Effector memory CD4-positive, alpha-beta T cell (primary cell): Measurements from ENCODE around the gene MYCBPAP.

Experiments
- DNase-seq, 3 donors: peaks; one replicate each; pipeline ENCODE4 v3.0.0-alpha.2; 2020
- H3K27ac ChIP-seq: 2 replicates; pipeline ENCODE4 v1.7.0; 2013; ENCODE audit warnings: mild to moderate bottlenecking, low read length, moderate library complexity; ENCODE audit not compliant: insufficient read depth, poor library complexity, severe bottlenecking
- H3K27me3 ChIP-seq: replicated peaks from 2 replicates; pipeline ENCODE4 v1.7.0; 2013; ENCODE audit warnings: mild to moderate bottlenecking, low read length; ENCODE audit not compliant: insufficient read depth, control insufficient read depth, poor library complexity, severe bottlenecking
- H3K36me3 ChIP-seq: 2 replicates; pipeline ENCODE4 v1.7.0; 2013; ENCODE audit warnings: mild to moderate bottlenecking, low read length, moderate library complexity; ENCODE audit not compliant: control insufficient read depth, insufficient read depth
- H3K4me1 ChIP-seq: 2 replicates; pipeline ENCODE4 v1.7.0; 2013; ENCODE audit warnings: low read length, mild to moderate bottlenecking; ENCODE audit not compliant: control insufficient read depth, insufficient read depth, poor library complexity, severe bottlenecking
- H3K4me3 ChIP-seq: 2 replicates; pipeline ENCODE4 v1.7.0; 2013; ENCODE audit warnings: low read length, low read depth, mild to moderate bottlenecking; ENCODE audit not compliant: insufficient read depth, poor library complexity, severe bottlenecking
- H3K9me3 ChIP-seq: 2 replicates; pipeline ENCODE4 v1.7.0; 2013; ENCODE audit warnings: mild to moderate bottlenecking, low read length, moderate library complexity; ENCODE audit not compliant: control insufficient read depth

MYCBPAP gene

GRCh38 chr17:50524838-50525237 lies 16.6 kb downstream of the MYCBPAP start:
- Histone ChIP-seq H3K36me3 (no peaks in the 10 kb centered on the region), H3K27ac (no peak overlapping the region), H3K9me3 (no peaks in the 10 kb centered on the region), H3K4me3 (no peak overlapping the region), H3K27me3 (peaks cover 3% of the 10 kb centered on the region), H3K4me1 (no peaks in the 10 kb centered on the region)
- DNase-seq, result no peak

GRCh38 chr17:50527155-50527762 lies 19.0 kb downstream of the MYCBPAP start:
- H3K4me3 ChIP-seq, result no peak overlapping the region
- DNase-seq, result no peak
- peaks cover 19% of the 10 kb centered on the region for H3K27me3 ChIP-seq
- H3K4me1 ChIP-seq, result peaks cover 3% of the 10 kb centered on the region
- H3K27ac ChIP-seq, result no peak overlapping the region
- H3K9me3 ChIP-seq, result no peaks in the 10 kb centered on the region
- H3K36me3 ChIP-seq, result no peaks in the 10 kb centered on the region

DNA sequence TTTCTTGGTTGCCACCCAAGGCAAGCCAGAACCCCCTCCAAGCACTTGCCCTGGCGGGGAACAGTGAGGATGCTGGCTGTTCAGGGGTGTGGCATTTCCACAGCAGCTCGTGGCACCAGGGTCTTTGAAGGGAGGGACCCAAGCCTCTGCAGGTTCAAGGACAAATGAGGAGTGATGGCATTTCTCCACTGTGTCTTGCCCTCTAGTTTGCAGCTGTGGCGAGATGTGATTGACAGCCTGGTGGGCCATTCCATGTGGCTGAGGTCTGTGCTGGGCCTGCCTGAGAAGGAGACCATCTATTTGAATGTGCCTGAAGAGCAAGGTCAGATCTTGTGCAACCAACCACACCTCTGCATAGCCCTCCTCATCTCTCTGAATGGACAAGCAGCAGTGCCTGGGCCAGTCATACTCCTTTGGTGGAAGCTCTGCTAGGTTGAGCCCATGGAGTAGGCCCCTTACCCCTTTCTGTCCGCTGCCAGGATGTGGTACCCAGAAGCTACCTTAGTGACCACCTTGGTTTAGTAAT lies 19.8 kb downstream of the MYCBPAP start:
- no peaks in the 10 kb centered on the region for H3K36me3 ChIP-seq
- H3K4me1 ChIP-seq, result peaks cover 8% of the 10 kb centered on the region
- H3K27ac ChIP-seq, result no peak overlapping the region
- no peak for DNase-seq
- peaks cover 27% of the 10 kb centered on the region for H3K27me3 ChIP-seq
- H3K9me3 ChIP-seq, result no peaks in the 10 kb centered on the region
- no peak overlapping the region for H3K4me3 ChIP-seq

DNA sequence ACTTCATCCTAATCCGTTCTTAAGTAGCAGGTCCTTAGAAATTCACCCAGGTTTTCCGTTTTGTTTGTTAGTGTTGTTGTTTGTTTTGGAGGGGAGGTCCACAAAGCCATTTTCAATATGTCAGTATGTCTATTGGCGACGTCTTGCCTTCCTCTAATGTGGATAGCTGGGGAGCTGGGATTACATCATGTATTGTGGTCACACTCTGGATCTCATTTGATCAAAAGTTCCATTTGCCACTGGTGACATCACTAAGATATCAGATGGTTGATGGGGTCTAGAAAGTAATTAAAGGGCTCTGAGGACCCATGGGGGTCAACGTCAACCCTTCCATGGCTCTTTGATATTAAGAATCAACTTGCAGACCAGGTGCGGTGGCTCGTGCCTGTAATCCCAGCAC lies 21.6 kb downstream of the MYCBPAP start:
- no peaks in the 10 kb centered on the region for H3K36me3 ChIP-seq
- no peak overlapping the region for H3K4me3 ChIP-seq
- DNase-seq, result no peak
- H3K9me3 ChIP-seq, result no peaks in the 10 kb centered on the region
- peaks cover 29% of the 10 kb centered on the region for H3K27me3 ChIP-seq
- H3K4me1 ChIP-seq, result peaks cover 13% of the 10 kb centered on the region
- H3K27ac ChIP-seq, result no peak overlapping the region

DNA sequence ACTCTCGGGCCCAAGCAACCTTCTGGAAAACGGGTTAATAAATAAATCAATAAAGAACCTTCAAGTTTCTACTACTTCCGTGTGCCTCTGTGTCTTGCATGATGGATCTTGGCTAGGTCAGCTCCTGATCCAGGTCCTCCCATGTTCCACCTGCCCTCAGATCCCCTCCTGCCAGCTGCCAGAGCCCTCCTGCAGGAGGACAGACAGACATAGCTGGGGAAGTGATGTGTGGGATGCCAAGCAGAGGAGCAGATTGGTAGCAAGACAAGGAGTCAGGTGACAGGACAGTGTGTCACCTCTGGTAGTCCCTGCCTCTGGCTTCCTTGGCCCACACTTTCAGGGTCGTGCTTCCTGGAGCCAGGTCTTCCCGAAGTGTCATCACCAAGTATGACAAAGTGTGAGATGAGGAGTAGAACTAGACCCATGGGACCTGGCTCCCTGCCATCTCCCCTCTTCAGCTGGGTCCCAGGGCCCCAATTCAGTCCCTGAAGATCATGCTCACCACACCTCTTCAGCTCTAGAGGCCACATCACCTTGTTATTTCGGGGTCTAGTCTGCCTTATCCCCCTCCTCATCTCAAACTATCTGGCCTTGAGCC lies 23.3 kb downstream of the MYCBPAP start:
- peaks cover 29% of the 10 kb centered on the region for H3K27me3 ChIP-seq
- H3K4me3 ChIP-seq, result no peak overlapping the region
- H3K36me3 ChIP-seq, result no peaks in the 10 kb centered on the region
- no peaks in the 10 kb centered on the region for H3K9me3 ChIP-seq
- H3K27ac ChIP-seq, result no peak overlapping the region
- H3K4me1 ChIP-seq, result peaks cover 13% of the 10 kb centered on the region
- DNase-seq, result no peak

DNA sequence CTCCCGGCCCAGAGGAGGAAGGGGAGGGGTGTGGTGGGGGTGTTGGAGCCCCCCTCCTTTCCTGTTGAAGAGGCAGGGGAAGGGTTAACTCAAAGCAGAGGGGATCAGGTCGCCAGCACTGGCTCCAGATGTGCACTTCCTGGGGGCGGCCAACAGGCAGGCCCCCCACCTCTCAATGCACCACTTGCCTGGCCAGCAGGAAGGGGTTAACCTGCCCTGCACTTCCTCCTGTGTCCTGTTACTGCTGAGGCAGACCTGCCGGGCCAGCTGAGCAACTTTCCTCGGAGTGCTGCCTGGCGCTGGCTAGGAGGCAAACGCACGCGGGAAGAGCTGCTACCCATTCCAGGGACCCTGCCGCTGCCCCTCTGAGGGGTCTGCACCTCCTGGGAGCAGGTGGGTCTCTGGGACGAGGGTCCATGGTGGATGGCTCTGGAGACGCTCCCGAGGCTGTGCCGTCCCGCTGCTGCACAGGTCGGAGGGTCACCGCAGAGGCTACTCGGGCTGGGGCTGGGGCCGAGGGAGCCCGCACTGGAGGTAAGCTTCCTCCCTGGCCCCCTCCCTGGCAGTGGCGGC lies 24.3 kb downstream of the MYCBPAP start, which contains the start of gene EPN3:
Gene EPN3, plus strand, starts transcription at position 284 of the 573 bp plus-strand sequence. CDS start 3,822 bp downstream, outside the sequence.
- Histone ChIP-seq H3K4me1 (peaks cover 13% of the 10 kb centered on the region), H3K27me3 (peaks cover 29% of the 10 kb centered on the region), H3K36me3 (no peaks in the 10 kb centered on the region), H3K4me3 (no peak within 1 kb of the TSS), H3K9me3 (no peaks in the 10 kb centered on the region), H3K27ac (no peak within 1 kb of the TSS)
- DNase-seq, result no peak

DNA sequence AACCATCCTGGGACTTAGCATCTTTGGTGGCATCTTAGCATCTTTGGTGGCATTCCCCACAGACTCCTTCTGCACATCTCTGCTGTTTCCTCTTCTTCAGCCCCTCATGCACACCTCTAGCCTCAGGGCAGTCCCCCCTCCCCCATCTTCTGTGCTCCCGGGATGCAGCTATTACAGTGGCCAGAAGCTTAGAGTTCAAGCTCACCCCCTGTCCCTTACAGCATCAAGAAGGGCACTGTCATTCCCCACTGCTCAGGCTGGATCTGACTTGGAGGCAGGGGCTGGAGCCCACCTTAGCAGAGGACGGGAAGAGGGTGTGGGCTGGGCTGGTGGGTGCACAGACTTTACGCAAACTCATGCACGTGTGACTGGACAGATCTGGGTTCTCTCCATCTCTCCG lies 24.9 kb downstream of the MYCBPAP start:
- H3K27me3 ChIP-seq, result peaks cover 29% of the 10 kb centered on the region
- no peaks in the 10 kb centered on the region for H3K9me3 ChIP-seq
- H3K27ac ChIP-seq, result no peak overlapping the region
- DNase-seq, result no peak
- H3K4me3 ChIP-seq, result no peak overlapping the region
- H3K36me3 ChIP-seq, result no peaks in the 10 kb centered on the region
- H3K4me1 ChIP-seq, result peaks cover 13% of the 10 kb centered on the region

DNA sequence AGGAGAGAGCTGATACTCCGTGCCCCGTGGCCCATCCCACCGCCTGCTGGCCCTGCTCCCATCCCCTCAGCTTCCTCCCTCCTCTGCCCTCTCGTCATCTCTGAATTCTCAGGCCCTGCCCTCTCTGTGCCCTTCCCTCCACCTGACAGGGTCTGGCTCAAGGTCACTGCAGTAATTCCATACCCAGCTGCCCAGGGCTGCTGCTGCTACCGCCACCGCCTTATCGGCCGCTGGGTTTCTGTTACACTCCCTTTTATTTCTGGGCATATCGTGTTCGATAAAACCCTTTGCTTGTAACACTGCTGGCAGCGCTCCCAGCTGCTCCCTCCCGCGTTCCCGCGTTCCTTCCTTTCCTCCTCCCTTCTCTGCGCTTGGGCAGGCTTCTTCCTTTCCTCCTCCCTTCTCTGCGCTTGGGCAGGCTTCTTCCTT lies 25.5 kb downstream of the MYCBPAP start:
- H3K27ac ChIP-seq, result no peak overlapping the region
- no peaks in the 10 kb centered on the region for H3K9me3 ChIP-seq
- no peak for DNase-seq
- no peak overlapping the region for H3K4me3 ChIP-seq
- H3K36me3 ChIP-seq, result no peaks in the 10 kb centered on the region
- peaks cover 13% of the 10 kb centered on the region for H3K4me1 ChIP-seq
- peaks cover 26% of the 10 kb centered on the region for H3K27me3 ChIP-seq

DNA sequence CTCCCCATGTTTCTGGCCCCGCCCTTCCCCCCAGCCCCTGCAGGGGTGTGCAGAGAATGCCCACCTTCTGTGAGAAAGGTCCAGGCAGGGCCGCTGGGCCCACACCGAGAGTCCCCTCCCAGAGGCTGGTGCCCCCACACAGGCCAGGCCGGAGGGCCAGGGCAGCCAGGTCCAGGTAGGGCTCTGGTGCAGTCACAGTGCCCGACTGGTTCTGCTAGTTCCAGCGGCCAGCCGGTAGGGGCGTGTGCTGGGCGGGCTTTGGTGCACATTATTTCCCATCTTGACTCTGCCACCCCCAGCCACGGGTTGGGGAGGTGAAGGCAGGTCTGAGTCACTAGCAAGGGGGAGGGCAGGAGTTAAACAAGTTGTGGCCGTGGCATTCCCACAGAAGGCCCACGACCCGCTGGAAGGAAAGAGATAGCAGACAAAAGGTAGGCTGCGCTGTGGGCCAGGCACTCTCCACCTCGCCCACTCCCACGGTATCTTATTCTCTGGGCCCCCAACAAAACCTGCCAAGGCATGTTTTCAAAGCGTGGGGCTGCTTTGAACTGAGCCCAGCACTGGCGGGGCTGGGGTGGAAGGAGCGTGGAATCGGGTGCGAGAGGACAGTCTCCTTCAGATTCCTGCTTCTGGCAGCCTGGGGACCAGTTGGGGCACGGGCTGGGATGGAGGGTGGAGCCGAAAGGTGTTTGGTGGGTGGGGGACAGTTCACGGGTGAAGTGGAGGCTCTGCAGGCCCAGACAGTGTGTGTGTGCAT lies 26.2 kb downstream of the MYCBPAP start:
- Histone ChIP-seq H3K36me3 (no peaks in the 10 kb centered on the region), H3K27ac (no peak overlapping the region), H3K4me1 (peaks cover 13% of the 10 kb centered on the region), H3K9me3 (no peaks in the 10 kb centered on the region), H3K27me3 (peaks cover 26% of the 10 kb centered on the region), H3K4me3 (no peak overlapping the region)
- DNase-seq, result no peak

DNA sequence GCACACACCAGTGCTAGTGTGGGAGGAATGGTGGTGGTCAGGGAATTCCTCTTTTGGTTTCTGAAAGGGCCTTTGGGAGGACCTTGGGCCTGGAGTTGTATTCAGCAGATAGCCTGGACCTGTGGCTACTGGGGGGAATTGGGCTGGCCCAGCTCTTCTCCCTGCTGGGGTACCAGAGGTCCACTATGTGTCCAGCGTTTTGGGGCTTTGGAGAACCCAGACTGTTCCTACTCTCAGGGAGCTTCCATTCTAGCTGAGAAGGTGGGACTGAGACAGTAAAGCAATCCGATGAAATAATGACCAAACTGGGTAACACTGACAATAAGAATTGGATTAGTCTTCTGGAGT lies 26.7 kb downstream of the MYCBPAP start:
- DNase-seq, result no peak
- Histone ChIP-seq H3K4me1 (peaks cover 13% of the 10 kb centered on the region), H3K27ac (no peak overlapping the region), H3K27me3 (peaks cover 26% of the 10 kb centered on the region), H3K36me3 (no peaks in the 10 kb centered on the region), H3K4me3 (no peak overlapping the region), H3K9me3 (no peaks in the 10 kb centered on the region)
